H9 (cell line): ENCODE data around the gene WASHC3. TPM values are rescaled to one million over a fixed set of nuclear protein-coding genes. Genes with fewer than 3 reads are reported as not detected.

Source experiments
- DNase-seq: peaks from one replicate; pipeline ENCODE4 v3.0.0-alpha.2; 2017
- H2AFZ ChIP-seq: one replicate; pipeline ENCODE4 v1.6.1; 2013; ENCODE audit warnings: mild to moderate bottlenecking, low read length, control low read depth, moderate library complexity
- H2AK5ac ChIP-seq: 2 replicates; pipeline ENCODE4 v1.6.1; 2013; ENCODE audit warnings: low read length, control low read depth, mixed read lengths; ENCODE audit not compliant: insufficient read length
- H2BK120ac ChIP-seq: one replicate; pipeline ENCODE4 v1.6.1; 2013; ENCODE audit warnings: low read depth, mild to moderate bottlenecking, low read length, control low read depth, inconsistent platforms; ENCODE audit not compliant: poor library complexity, severe bottlenecking
- H2BK12ac ChIP-seq: 2 replicates; pipeline ENCODE4 v1.6.1; 2013; ENCODE audit warnings: low read length, control low read depth, mixed read lengths, low read depth; ENCODE audit not compliant: insufficient read length
- H2BK15ac ChIP-seq: 2 replicates; pipeline ENCODE4 v1.6.1; 2013; ENCODE audit warnings: low read depth, low read length, control low read depth
- H2BK20ac ChIP-seq: one replicate; pipeline ENCODE4 v1.6.1; 2013; ENCODE audit warnings: low read depth, mild to moderate bottlenecking, low read length, control low read depth, inconsistent platforms; ENCODE audit not compliant: poor library complexity, severe bottlenecking
- H2BK5ac ChIP-seq: 2 replicates; pipeline ENCODE4 v1.6.1; 2013; ENCODE audit warnings: low read length, control low read depth, mixed read lengths; ENCODE audit not compliant: insufficient read length
- H3K14ac ChIP-seq: 2 replicates; pipeline ENCODE4 v1.6.1; 2013; ENCODE audit warnings: low read length, control low read depth; ENCODE audit not compliant: insufficient read depth
- H3K18ac ChIP-seq: 2 replicates; pipeline ENCODE4 v1.6.1; 2013; ENCODE audit warnings: low read depth, mild to moderate bottlenecking, mixed read lengths, low read length, control low read depth; ENCODE audit not compliant: insufficient read length
- H3K23ac ChIP-seq: 2 replicates; pipeline ENCODE4 v1.6.1; 2013; ENCODE audit warnings: low read length, control low read depth, mixed read lengths, low read depth; ENCODE audit not compliant: insufficient read length
- H3K23me2 ChIP-seq: 2 replicates; pipeline ENCODE4 v1.6.1; 2013; ENCODE audit warnings: low read depth, mild to moderate bottlenecking, mixed read lengths, low read length, control low read depth; ENCODE audit not compliant: insufficient read length, poor library complexity, severe bottlenecking
- H3K27ac ChIP-seq: 2 replicates; pipeline ENCODE4 v1.5.1; 2013; ENCODE audit warnings: low read length, control low read depth, mixed read lengths, low read depth; ENCODE audit not compliant: insufficient read length
- H3K27me3 ChIP-seq: 2 replicates; pipeline ENCODE4 v1.6.1; 2013; ENCODE audit warnings: low read length, control low read depth, inconsistent platforms; ENCODE audit not compliant: insufficient read depth
- H3K4ac ChIP-seq: 2 replicates; pipeline ENCODE4 v1.6.1; 2013; ENCODE audit warnings: low read depth, mild to moderate bottlenecking, control low read depth, inconsistent platforms, low read length, moderate library complexity
- H3K4me1 ChIP-seq: 2 replicates; pipeline ENCODE4 v1.6.1; 2013; ENCODE audit warnings: low read length, control low read depth, inconsistent platforms; ENCODE audit not compliant: insufficient read depth
- H3K4me2 ChIP-seq: 2 replicates; pipeline ENCODE4 v1.6.1; 2013; ENCODE audit warnings: low read length, control low read depth, mixed read lengths; ENCODE audit not compliant: insufficient read length, insufficient read depth
- H3K56ac ChIP-seq: 2 replicates; pipeline ENCODE4 v1.6.1; 2013; ENCODE audit warnings: low read depth, mild to moderate bottlenecking, mixed read lengths, low read length, control low read depth; ENCODE audit not compliant: insufficient read length
- H3K79me1 ChIP-seq: 2 replicates; pipeline ENCODE4 v1.6.1; 2013; ENCODE audit warnings: low read depth, mild to moderate bottlenecking, moderate library complexity, low read length, control low read depth, inconsistent platforms; ENCODE audit not compliant: insufficient read depth, poor library complexity, severe bottlenecking
- H3K79me2 ChIP-seq: 2 replicates; pipeline ENCODE4 v1.6.1; 2013; ENCODE audit warnings: low read length, control low read depth, inconsistent platforms; ENCODE audit not compliant: insufficient read depth
- H3K9ac ChIP-seq: 2 replicates; pipeline ENCODE4 v1.6.1; 2013; ENCODE audit warnings: low read length, control low read depth, mixed read lengths; ENCODE audit not compliant: insufficient read length; ENCODE audit errors: extremely low read depth
- H3K9me3 ChIP-seq: one replicate; pipeline ENCODE4 v1.6.1; 2013; ENCODE audit warnings: low read depth, low read length, inconsistent platforms; ENCODE audit not compliant: control insufficient read depth
- H3T11ph ChIP-seq: one replicate; pipeline ENCODE4 v1.6.1; 2013; ENCODE audit warnings: mild to moderate bottlenecking, low read length, control low read depth, inconsistent platforms
- H4K20me1 ChIP-seq: one replicate; pipeline ENCODE4 v1.6.1; 2013; ENCODE audit not compliant: control insufficient read depth, insufficient read length, insufficient read depth
- H4K5ac ChIP-seq: 2 replicates; pipeline ENCODE4 v1.6.1; 2013; ENCODE audit warnings: low read depth, mild to moderate bottlenecking, mixed read lengths, low read length, control low read depth; ENCODE audit not compliant: insufficient read length
- H4K8ac ChIP-seq: replicated peaks from 2 replicates; pipeline ENCODE4 v1.6.1; 2013; ENCODE audit warnings: low read length, control low read depth, mixed read lengths, low read depth; ENCODE audit not compliant: insufficient read length
- H4K91ac ChIP-seq: 2 replicates; pipeline ENCODE4 v1.6.1; 2013; ENCODE audit warnings: low read depth, mild to moderate bottlenecking, moderate library complexity, mixed read lengths, low read length, control low read depth; ENCODE audit not compliant: insufficient read length
- H3K27ac Mint-ChIP-seq, 3 experiments: 2 replicates in 2 of 3; 3 replicates in 1 of 3; pipeline ENCODE4 v1.8.0; 2020 to 2021; ENCODE audit warnings: mixed read lengths in 3 of 3, mild to moderate bottlenecking in 1 of 3, moderate library complexity in 1 of 3
- H3K27me3 Mint-ChIP-seq: 2 replicates; pipeline ENCODE4 v1.8.0; 2021; ENCODE audit warnings: low read depth, mild to moderate bottlenecking, moderate library complexity, mixed read lengths
- H3K36me3 Mint-ChIP-seq, 3 experiments: 2 replicates in 2 of 3; 3 replicates in 1 of 3; pipeline ENCODE4 v1.8.0; 2020 to 2021; ENCODE audit warnings: low read depth in 3 of 3, mixed read lengths in 3 of 3; ENCODE audit not compliant: insufficient read depth in 1 of 3
- H3K4me1 Mint-ChIP-seq, 2 experiments: 2 replicates each; pipeline ENCODE4 v1.8.0; 2020; ENCODE audit warnings: mixed read lengths in 2 of 2
- H3K4me3 Mint-ChIP-seq, 2 experiments: 2 replicates in 1 of 2; 3 replicates in 1 of 2; pipeline ENCODE4 v1.8.0; 2020 to 2021; ENCODE audit warnings: mild to moderate bottlenecking in 2 of 2, mixed read lengths in 2 of 2, moderate library complexity in 1 of 2
- H3K9me3 Mint-ChIP-seq, 2 experiments: 2 replicates in 1 of 2; 3 replicates in 1 of 2; pipeline ENCODE4 v1.8.0; 2020; ENCODE audit warnings: mild to moderate bottlenecking in 2 of 2, mixed read lengths in 2 of 2, moderate library complexity in 1 of 2
- CTCF ChIP-seq: fragments of 200-600 bp; sonication (generic); conservative IDR thresholded peaks from 3 replicates; pipeline ENCODE4 v1.8.0; 2021; ENCODE audit warnings: antibody characterized with exemption, mild to moderate bottlenecking
- WGBS: extraction: QIAGEN DNeasy Blood & Tissue Kit; methylation state at CpG from one replicate; pipeline ENCODE4 v1.1.7; 2013; ENCODE audit warnings: missing lambda C conversion rate, low lambda C conversion rate, mixed read lengths; ENCODE audit not compliant: insufficient read length; ENCODE audit errors: extremely low coverage; 5-methylcytosine and 5-hydroxymethylcytosine counted together
- total RNA-seq: library from RNA; stranded (reverse); gene quantifications from 2 replicates; pipeline ENCODE4 v1.2.1, GENCODE V29; 2021

WASHC3 gene
- total RNA-seq, 1 experiment from 2014 or later = 14.1 TPM

DNA sequence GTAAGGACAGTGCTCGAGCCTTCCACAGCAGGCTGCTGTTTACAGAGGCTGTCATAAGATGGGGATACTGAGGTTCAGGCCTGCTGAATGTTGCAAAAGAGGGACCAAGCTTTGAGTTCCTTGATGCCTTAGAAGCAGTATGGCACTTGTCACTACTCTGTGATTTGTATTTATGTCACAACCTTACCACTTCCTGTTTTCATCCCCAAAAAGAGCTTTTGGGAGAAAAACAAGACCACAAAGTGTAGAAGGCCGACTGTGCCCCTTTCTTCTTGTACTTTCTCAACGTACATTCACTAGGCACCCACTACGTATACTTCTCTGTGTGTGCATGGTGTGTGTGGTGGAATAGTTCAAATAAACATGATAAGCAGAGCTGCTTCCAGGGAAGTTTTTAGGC is 94.3 kb downstream of the WASHC3 start:
- Histone ChIP-seq H2BK20ac (no peak overlapping the region), H3T11ph (no peak overlapping the region), H3K4me2 (no peak overlapping the region), H2AFZ (no peak overlapping the region), H2BK12ac (no peak overlapping the region), H3K56ac (no peak overlapping the region), H3K9me3 (no peaks in the 10 kb centered on the region), H2BK5ac (no peak overlapping the region), H3K27me3 (no peaks in the 10 kb centered on the region), H3K23me2 (no peaks in the 10 kb centered on the region), H2BK120ac (no peak overlapping the region), H3K79me2 (no peaks in the 10 kb centered on the region), H3K4ac (no peak overlapping the region), H3K14ac (no peak overlapping the region), H4K5ac (no peak overlapping the region), H4K8ac (no peak overlapping the region), H3K23ac (no peak overlapping the region), H3K9ac (no peak overlapping the region), H3K79me1 (no peaks in the 10 kb centered on the region), H4K91ac (no peak overlapping the region), H3K4me1 (no peaks in the 10 kb centered on the region), H2AK5ac (no peak overlapping the region), H4K20me1 (no peaks in the 10 kb centered on the region), H2BK15ac (no peak overlapping the region), H3K18ac (no peak overlapping the region), H3K27ac (no peak overlapping the region)
- Mint-ChIP-seq H3K36me3 (no peaks in the 10 kb centered on the region), H3K27me3 (no peaks in the 10 kb centered on the region; the same call in 1 of the 2 replicates), H3K9me3 (no peaks in the 10 kb centered on the region), H3K4me1 (no peaks in the 10 kb centered on the region), H3K27ac (no peak overlapping the region), H3K4me3 (no peak overlapping the region)
- DNase-seq = no peak
- WGBS = no CpG with 5 or more reads among the region's 4 CpGs
- TF ChIP-seq CTCF = no peak
